HG03045 (cell line): Measurements from ENCODE around the gene TFDP1.

ENCODE experiments used
- ATAC-seq: cut with Tn5 transposase; IDR thresholded peaks from one replicate; pipeline ENCODE4 v1.9.1; 2021; ENCODE audit warnings: mild to moderate bottlenecking, moderate library complexity; ENCODE audit not compliant: unreplicated experiment

Gene TFDP1

DNA sequence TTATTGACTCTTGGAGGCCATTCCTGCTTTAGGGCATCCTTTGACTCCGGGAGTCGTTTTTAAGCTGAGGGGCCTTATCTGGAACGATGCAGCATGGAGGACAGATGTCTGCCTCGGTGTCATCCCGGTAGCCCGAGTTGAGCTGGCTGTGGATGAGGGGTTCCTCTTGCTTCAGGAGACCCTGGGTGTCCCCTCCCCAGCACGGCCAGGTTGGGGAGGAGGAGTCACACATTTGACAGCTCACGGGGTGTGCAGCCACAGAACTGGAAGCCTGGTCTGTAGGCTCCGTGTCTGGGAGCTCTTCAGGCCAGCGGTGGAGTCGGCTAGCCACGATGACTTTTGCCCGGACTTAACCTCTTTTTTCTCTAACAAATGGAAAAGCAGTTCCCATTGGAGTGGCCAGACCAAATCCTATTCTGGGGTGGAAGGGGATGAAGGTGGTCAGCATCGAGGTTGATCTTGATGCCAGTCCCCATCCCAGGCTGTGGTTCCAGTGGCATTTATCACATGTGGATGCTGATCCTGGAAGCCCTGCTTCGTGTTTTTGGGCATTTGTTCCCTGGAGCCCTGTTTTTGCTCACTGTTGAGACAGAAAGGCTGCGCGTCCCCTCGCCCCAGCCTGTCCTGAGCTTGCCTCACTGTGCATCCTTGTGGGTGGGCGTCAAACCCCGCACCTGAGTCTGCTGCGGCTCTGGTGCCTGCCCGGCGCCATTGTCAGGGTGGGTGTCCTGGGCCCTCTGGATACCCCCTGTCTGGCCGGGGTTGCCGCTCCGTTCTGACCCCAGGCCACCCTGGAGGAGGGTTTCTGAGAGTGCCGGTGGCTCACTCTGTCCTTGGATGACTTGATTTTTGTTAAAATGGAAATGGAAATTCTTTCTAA is 12.0 kb downstream of the TFDP1 start:
- no peak for ATAC-seq

- ATAC-seq: no peak
These were observed 13.0 kb downstream of the TFDP1 start for GRCh38 chr13:113597391-113598080.

DNA sequence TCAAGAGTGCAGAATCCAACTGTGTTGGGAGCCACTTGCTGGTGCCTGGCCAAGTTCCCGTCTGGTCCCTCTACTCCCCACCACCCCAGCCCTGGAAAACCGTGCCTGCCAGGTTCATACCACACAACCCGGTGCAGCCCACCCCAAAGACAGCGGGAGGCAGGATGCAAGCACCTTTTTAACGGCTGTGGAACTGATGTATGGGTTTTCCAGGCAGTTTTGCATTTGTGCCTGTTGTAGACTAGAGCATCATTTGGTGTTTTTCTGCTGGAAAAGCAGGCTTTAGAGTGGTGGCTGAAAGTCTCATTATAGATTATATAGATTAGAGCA is 13.5 kb downstream of the TFDP1 start:
- no peak for ATAC-seq

GRCh38 chr13:113598481-113598880 is 13.9 kb downstream of the TFDP1 start:
- no peak for ATAC-seq

GRCh38 chr13:113599391-113599790 is 14.8 kb downstream of the TFDP1 start:
- ATAC-seq: no peak

- ATAC-seq: no peak
These were observed 16.9 kb downstream of the TFDP1 start for GRCh38 chr13:113601166-113602070.

- no peak for ATAC-seq
These were observed 17.9 kb downstream of the TFDP1 start for GRCh38 chr13:113602291-113602988.

- no peak for ATAC-seq
These were observed 18.7 kb downstream of the TFDP1 start for GRCh38 chr13:113603116-113603710.

- ATAC-seq: peak; percentile 50
These were observed 19.6 kb downstream of the TFDP1 start for GRCh38 chr13:113604186-113604585.

GRCh38 chr13:113605461-113605860 is 20.9 kb downstream of the TFDP1 start:
- no peak for ATAC-seq

DNA sequence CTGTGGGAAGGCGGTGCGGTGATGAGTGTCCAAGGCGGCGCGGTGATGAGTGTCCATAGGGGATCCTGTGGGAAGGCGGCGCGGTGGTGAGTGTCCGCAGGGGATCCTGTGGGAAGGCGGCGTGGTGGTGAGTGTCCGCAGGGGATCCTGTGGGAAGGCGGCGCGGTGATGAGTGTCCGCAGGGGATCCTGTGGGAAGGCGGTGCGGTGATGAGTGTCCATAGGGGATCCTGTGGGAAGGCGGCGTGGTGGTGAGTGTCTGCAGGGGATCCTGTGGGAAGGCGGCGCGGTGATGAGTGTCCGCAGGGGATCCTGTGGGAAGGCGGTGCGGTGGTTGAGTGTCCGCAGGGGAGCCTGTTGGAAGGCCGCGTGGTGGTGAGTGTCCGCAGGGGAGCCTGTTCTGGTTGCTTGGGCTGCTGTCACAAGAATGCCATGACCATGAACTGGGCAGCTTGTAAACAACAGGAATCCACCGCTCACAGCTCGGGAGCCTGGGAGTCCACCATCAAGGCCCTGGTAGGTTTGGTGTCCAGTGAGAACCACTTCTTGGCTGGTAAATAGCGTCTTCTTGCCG is 21.4 kb downstream of the TFDP1 start:
- no peak for ATAC-seq

DNA sequence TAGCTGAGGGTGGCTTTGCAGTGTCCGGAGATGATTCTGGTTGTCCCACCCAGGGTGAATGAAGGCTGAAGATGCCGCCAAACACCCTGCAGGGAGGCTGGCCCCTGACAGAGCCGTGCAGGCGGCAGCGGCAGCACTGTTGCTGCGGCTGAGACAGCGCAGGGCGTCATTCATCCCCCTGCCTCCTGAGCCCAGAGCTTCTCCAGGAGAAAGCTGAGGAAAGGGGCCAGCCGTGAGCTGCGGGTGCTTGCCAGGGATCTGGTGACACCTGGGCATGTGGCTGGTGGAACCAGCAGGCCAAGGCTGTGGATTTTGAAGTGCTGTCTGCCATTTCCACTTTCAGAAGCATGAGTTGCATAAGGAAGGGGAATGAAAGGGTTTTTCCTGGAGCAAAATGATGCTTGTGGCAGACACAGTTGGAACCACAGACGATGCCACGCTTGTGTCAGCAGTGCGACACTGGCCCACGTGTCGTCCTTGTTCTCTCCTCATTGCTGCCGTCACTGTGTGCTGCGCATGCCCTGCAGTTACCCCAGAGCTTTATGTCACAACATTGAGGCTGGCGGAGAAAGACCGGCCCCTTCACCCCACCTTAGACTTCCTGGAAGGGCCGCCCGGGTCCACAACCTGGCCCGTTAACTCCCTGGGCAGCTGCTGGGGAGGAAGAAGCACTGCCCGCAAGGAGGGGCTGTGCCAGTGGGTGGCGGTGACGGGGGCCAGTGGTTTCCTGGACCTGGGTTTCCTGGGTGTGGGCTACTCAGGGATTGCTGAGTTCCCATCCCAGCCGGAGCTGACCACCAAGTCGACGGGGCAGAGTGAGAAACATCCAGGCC is 22.7 kb downstream of the TFDP1 start:
- ATAC-seq: no peak

DNA sequence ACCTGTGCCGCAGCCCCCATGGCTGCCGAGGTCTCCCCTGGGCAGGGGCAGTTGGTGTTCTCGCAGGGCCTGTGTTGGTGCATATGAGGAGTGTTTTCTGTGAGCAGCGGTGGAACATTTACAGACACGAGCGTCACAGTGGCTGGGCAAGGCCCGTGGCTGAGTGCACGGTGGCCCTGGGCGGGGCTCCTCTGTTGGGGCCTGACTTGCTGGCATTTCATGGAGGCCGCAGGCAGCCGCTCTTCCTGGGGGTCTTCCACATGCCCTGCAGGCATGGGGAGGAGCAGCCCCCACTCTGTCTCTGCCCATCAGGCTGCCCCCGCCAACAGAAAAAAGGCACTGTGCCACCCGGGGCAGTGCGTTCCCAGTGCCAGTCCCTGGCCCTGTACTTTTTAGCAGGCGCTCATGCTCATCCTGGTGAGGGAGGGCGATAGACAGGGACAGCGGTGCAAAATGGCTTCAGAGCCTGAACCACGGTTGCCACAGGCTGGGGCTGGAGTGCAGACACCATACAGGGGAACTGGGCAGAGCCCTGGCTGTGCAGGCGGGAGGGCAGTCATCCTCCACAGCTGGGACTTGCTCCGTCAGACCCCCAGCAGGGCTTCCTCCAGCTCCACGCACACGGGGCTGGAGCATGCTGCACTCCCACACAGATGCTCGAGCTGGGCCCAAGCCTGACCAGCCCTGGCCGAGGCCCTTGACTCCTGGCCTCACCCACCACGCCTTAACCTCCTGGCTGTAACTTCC is 23.5 kb downstream of the TFDP1 start:
- no peak for ATAC-seq

- no peak for ATAC-seq
These were observed 24.5 kb downstream of the TFDP1 start for GRCh38 chr13:113608967-113609533.

GRCh38 chr13:113609616-113610015 is 25.1 kb downstream of the TFDP1 start:
- no peak for ATAC-seq

GRCh38 chr13:113610266-113610665 is 25.7 kb downstream of the TFDP1 start:
- no peak for ATAC-seq

- ATAC-seq: no peak
These were observed 27.4 kb downstream of the TFDP1 start for GRCh38 chr13:113611996-113612395.

- no peak for ATAC-seq
These were observed 28.1 kb downstream of the TFDP1 start for GRCh38 chr13:113612607-113613006.
